Neural cell (in vitro differentiated cells): ENCODE results near the gene CPT1A. TPM values are rescaled to one million over a fixed set of nuclear protein-coding genes. Genes with fewer than 3 reads are reported as not detected.

Experiments used
- H2AFZ ChIP-seq: fragments of 200-600, 300-800 bp; sonication (generic), shearing (Covaris generic); 2 replicates; pipeline ENCODE4 v1.6.0; 2014; ENCODE audit warnings: low read depth, mild to moderate bottlenecking, antibody characterized with exemption, low read length, moderate library complexity
- H3F3A ChIP-seq: fragments of 200-600 bp; shearing (Covaris generic); 2 replicates; pipeline ENCODE4 v1.6.1; 2016; ENCODE audit warnings: mild to moderate bottlenecking, moderate library complexity, mixed read lengths, antibody characterized with exemption, low read length; ENCODE audit not compliant: insufficient read depth, poor library complexity, severe bottlenecking
- H3K27ac ChIP-seq: fragments of 200-600, 300-800 bp; sonication (generic), shearing (Covaris generic); 2 replicates; pipeline ENCODE4 v1.5.1; 2014; ENCODE audit warnings: mild to moderate bottlenecking, low read length, moderate library complexity
- H3K27me3 ChIP-seq: fragments of 300-800, 200-600 bp; sonication (generic), shearing (Covaris generic); 2 replicates; pipeline ENCODE4 v1.6.0; 2014; ENCODE audit warnings: mild to moderate bottlenecking, low read depth, low read length, moderate library complexity; ENCODE audit not compliant: insufficient read depth
- H3K36me3 ChIP-seq: fragments of 300-800, 200-600 bp; sonication (generic), shearing (Covaris generic); 2 replicates; pipeline ENCODE4 v1.5.1; 2014; ENCODE audit warnings: mild to moderate bottlenecking, antibody characterized with exemption, low read length, moderate library complexity; ENCODE audit not compliant: insufficient read depth
- H3K4me2 ChIP-seq: fragments of 300-800, 200-600 bp; sonication (generic), shearing (Covaris generic); 2 replicates; pipeline ENCODE4 v1.6.0; 2014; ENCODE audit warnings: mild to moderate bottlenecking, low read length
- H3K4me3 ChIP-seq: fragments of 300-800, 200-600 bp; sonication (generic), shearing (Covaris generic); 2 replicates; pipeline ENCODE4 v1.5.1; 2014; ENCODE audit warnings: mild to moderate bottlenecking, low read length, moderate library complexity
- H3K79me2 ChIP-seq: fragments of 200-600 bp; shearing (Covaris generic); replicated peaks from 2 replicates; pipeline ENCODE4 v1.6.0; 2014; ENCODE audit warnings: mild to moderate bottlenecking, low read length, moderate library complexity; ENCODE audit not compliant: insufficient read depth
- H3K9ac ChIP-seq: fragments of 300-800, 200-600 bp; sonication (generic), shearing (Covaris generic); 2 replicates; pipeline ENCODE4 v1.6.1; 2016; ENCODE audit warnings: mild to moderate bottlenecking, low read length, mixed read lengths
- H3K9me2 ChIP-seq: fragments of 200-600 bp; shearing (Covaris generic); 2 replicates; pipeline ENCODE4 v1.6.1; 2016; ENCODE audit warnings: mild to moderate bottlenecking, low read length, mixed read lengths; ENCODE audit not compliant: insufficient read depth
- H3K9me3 ChIP-seq: fragments of 200-600, 300-800 bp; sonication (generic), shearing (Covaris generic); 2 replicates; pipeline ENCODE4 v1.6.1; 2016; ENCODE audit warnings: mild to moderate bottlenecking, mixed run types, low read length, moderate library complexity, mixed read lengths
- H4K20me1 ChIP-seq: fragments of 200-600 bp; shearing (Covaris generic); 2 replicates; pipeline ENCODE4 v1.6.1; 2016; ENCODE audit warnings: mild to moderate bottlenecking, mixed run types; ENCODE audit not compliant: insufficient read depth
- CTCF ChIP-seq: fragments of 450-650 bp; IDR thresholded peaks from 2 replicates; pipeline ENCODE4 v1.5.1; 2014; ENCODE audit warnings: antibody characterized with exemption, mild to moderate bottlenecking, moderate library complexity; ENCODE audit not compliant: poor library complexity, severe bottlenecking
- EP300 ChIP-seq: fragments of 450-650 bp; conservative IDR thresholded peaks from 2 replicates; pipeline ENCODE4 v1.6.1; 2014; ENCODE audit warnings: antibody characterized with exemption, mild to moderate bottlenecking, moderate library complexity; ENCODE audit not compliant: poor library complexity, severe bottlenecking
- EZH2 ChIP-seq: fragments of 200-600, 300-800 bp; shearing (Covaris generic), sonication (generic); IDR thresholded peaks from 2 replicates; pipeline ENCODE4 v1.6.1; 2014; ENCODE audit warnings: antibody characterized with exemption, low read length, borderline replicate concordance, mild to moderate bottlenecking; ENCODE audit not compliant: insufficient read depth, poor library complexity, severe bottlenecking
- MXI1 ChIP-seq: fragments of 450-650 bp; conservative IDR thresholded peaks from 2 replicates; pipeline ENCODE4 v1.6.1; 2014; ENCODE audit warnings: antibody characterized with exemption, mild to moderate bottlenecking; ENCODE audit not compliant: poor library complexity, severe bottlenecking
- POLR2AphosphoS5 ChIP-seq: IDR thresholded peaks from 2 replicates; pipeline ENCODE4 v1.6.1; 2012
- RAD21 ChIP-seq: fragments of 450-650 bp; conservative IDR thresholded peaks from 2 replicates; pipeline ENCODE4 v1.6.1; 2014; ENCODE audit warnings: antibody characterized with exemption, mild to moderate bottlenecking, moderate library complexity
- SMC3 ChIP-seq: fragments of 450-650 bp; conservative IDR thresholded peaks from 2 replicates; pipeline ENCODE4 v1.6.1; 2014; ENCODE audit warnings: antibody characterized with exemption, mild to moderate bottlenecking, moderate library complexity; ENCODE audit not compliant: poor library complexity
- TAF1 ChIP-seq: IDR thresholded peaks from 2 replicates; pipeline ENCODE4 v1.6.1; 2012; ENCODE audit warnings: low read depth
- polyA plus RNA-seq: library from polyadenylated mRNA; depleted of rRNA; stranded (reverse); fragments of >200 nt; gene quantifications from 2 replicates; pipeline ENCODE4 v1.2.3, GENCODE V29; 2014
- TF ChIP-seq, protein P1 (sequence below): IDR thresholded peaks from 2 replicates; pipeline ENCODE4 v1.6.1; 2012; ENCODE audit warnings: borderline replicate concordance

The CPT1A gene
- polyA plus RNA-seq, 1 donor from 2014 or later: 0.35 TPM

DNA sequence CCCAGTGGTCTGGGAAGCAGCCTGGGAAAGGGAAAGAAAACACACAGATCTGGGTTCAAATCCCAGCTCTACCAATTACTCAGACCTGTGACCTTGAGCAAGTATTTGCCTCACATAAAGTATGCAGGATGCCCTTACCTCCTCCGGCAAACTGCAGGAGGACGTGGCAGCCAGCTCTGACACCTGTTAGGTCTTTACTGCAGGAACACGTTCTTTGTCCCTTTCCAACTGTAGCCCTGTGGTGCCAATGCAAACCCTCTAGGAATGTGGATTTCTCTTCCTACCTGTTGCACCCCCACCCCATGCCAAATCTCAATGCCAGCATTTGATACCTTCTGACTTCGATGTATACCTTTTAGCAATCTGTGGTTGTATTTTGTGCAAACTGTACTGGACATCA lies 6.0 kb downstream of the CPT1A start:
- H3K9me2 ChIP-seq: no peaks in the 10 kb centered on the region
- peaks cover 21% of the 10 kb centered on the region for H3K27me3 ChIP-seq
- H3K36me3 ChIP-seq: no peaks in the 10 kb centered on the region
- H3K79me2 ChIP-seq: no peaks in the 10 kb centered on the region
- H3F3A ChIP-seq: no peaks in the 10 kb centered on the region
- TF ChIP-seq SMC3 (no peak), CTCF (no peak), EZH2 (no peak), TAF1 (no peak), EP300 (no peak), MXI1 (no peak), POLR2AphosphoS5 (no peak), RAD21 (no peak)
- TF ChIP-seq, protein P1, sequence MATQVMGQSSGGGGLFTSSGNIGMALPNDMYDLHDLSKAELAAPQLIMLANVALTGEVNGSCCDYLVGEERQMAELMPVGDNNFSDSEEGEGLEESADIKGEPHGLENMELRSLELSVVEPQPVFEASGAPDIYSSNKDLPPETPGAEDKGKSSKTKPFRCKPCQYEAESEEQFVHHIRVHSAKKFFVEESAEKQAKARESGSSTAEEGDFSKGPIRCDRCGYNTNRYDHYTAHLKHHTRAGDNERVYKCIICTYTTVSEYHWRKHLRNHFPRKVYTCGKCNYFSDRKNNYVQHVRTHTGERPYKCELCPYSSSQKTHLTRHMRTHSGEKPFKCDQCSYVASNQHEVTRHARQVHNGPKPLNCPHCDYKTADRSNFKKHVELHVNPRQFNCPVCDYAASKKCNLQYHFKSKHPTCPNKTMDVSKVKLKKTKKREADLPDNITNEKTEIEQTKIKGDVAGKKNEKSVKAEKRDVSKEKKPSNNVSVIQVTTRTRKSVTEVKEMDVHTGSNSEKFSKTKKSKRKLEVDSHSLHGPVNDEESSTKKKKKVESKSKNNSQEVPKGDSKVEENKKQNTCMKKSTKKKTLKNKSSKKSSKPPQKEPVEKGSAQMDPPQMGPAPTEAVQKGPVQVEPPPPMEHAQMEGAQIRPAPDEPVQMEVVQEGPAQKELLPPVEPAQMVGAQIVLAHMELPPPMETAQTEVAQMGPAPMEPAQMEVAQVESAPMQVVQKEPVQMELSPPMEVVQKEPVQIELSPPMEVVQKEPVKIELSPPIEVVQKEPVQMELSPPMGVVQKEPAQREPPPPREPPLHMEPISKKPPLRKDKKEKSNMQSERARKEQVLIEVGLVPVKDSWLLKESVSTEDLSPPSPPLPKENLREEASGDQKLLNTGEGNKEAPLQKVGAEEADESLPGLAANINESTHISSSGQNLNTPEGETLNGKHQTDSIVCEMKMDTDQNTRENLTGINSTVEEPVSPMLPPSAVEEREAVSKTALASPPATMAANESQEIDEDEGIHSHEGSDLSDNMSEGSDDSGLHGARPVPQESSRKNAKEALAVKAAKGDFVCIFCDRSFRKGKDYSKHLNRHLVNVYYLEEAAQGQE: no peak
- H4K20me1 ChIP-seq: no peaks in the 10 kb centered on the region
- no peak overlapping the region for H3K4me2 ChIP-seq
- H3K4me3 ChIP-seq: no peak overlapping the region
- no peak overlapping the region for H3K27ac ChIP-seq
- no peaks in the 10 kb centered on the region for H3K9me3 ChIP-seq
- H2AFZ ChIP-seq: no peak overlapping the region
- H3K9ac ChIP-seq: no peak overlapping the region

DNA sequence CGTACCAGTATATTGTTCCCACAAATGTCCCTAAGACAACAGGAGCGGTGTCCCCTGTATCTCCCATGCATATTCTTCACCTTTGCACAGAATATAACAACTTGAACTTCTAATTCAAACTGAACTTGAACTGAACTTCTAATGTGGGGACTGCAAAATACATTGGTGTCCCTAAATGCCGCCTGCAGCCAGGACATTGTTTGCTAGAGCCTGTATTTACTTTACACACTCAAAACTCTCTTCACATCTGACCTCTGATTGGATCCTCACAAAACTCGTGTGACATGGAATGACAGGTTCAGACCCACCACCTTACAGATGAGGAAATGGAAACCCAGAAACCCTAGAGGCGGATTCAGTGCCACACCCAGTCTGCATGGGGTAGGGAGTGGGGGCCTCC lies 6.4 kb downstream of the CPT1A start:
- H3K27ac ChIP-seq: no peak overlapping the region
- no peaks in the 10 kb centered on the region for H4K20me1 ChIP-seq
- H3K4me3 ChIP-seq: no peak overlapping the region
- no peaks in the 10 kb centered on the region for H3K9me3 ChIP-seq
- H2AFZ ChIP-seq: no peak overlapping the region
- H3F3A ChIP-seq: no peaks in the 10 kb centered on the region
- H3K9me2 ChIP-seq: no peaks in the 10 kb centered on the region
- H3K79me2 ChIP-seq: no peaks in the 10 kb centered on the region
- no peak overlapping the region for H3K4me2 ChIP-seq
- H3K36me3 ChIP-seq: no peaks in the 10 kb centered on the region
- TF ChIP-seq EP300 (no peak), POLR2AphosphoS5 (no peak), SMC3 (no peak)
- TF ChIP-seq, protein P1: no peak
- peaks cover 17% of the 10 kb centered on the region for H3K27me3 ChIP-seq
- H3K9ac ChIP-seq: no peak overlapping the region
